Natural killer cell (primary cell): ENCODE measurements around the gene PLXNC1. TPM values are rescaled to one million over a fixed set of nuclear protein-coding genes. Genes with fewer than 3 reads are reported as not detected.
A peak's percentile ranks its signal among the peaks of the same experiment; 100 is the strongest.

ENCODE experiments used
- ATAC-seq, 3 donors: fragments of 150-1000 bp in 2 of 3; fragments of 200-7000 bp in 1 of 3; cut with Tn5 transposase; 1 replicate in 1 of 3; 2 replicates in 2 of 3; pipeline ENCODE4 v1.10.0; 2021; ENCODE audit warnings: mild to moderate bottlenecking in 2 of 3, moderate library complexity in 2 of 3
- DNase-seq, 2 donors: peaks; one replicate each; pipeline versions ENCODE4 v3.0.0 to v3.0.0-alpha.2; 2013 to 2021; ENCODE audit warnings: mixed read lengths in 1 of 2
- H3K27ac ChIP-seq: one replicate; pipeline ENCODE4 v1.5.1; 2013; ENCODE audit warnings: mild to moderate bottlenecking, low read length
- H3K27me3 ChIP-seq: one replicate; pipeline ENCODE4 v1.6.1; 2013; ENCODE audit warnings: low read length; ENCODE audit not compliant: control insufficient read depth, insufficient read depth
- H3K36me3 ChIP-seq: one replicate; pipeline ENCODE4 v1.6.1; 2013; ENCODE audit warnings: low read length; ENCODE audit not compliant: control insufficient read depth, insufficient read depth
- H3K4me1 ChIP-seq: one replicate; pipeline ENCODE4 v1.6.1; 2013; ENCODE audit warnings: low read length; ENCODE audit not compliant: control insufficient read depth, insufficient read depth
- H3K4me3 ChIP-seq: one replicate; pipeline ENCODE4 v1.5.1; 2013; ENCODE audit warnings: low read length
- H3K9me3 ChIP-seq: one replicate; pipeline ENCODE4 v1.6.1; 2013; ENCODE audit warnings: low read length; ENCODE audit not compliant: control insufficient read depth, insufficient read depth
- H3K27ac Mint-ChIP-seq, 2 donors: one replicate each; pipeline ENCODE4 v1.8.0; 2022; ENCODE audit warnings: mild to moderate bottlenecking in 2 of 2, mixed read lengths in 2 of 2, moderate library complexity in 1 of 2
- H3K27me3 Mint-ChIP-seq, 2 donors: one replicate each; pipeline ENCODE4 v1.8.0; 2022; ENCODE audit warnings: low read depth in 2 of 2, mixed read lengths in 2 of 2
- H3K36me3 Mint-ChIP-seq: one replicate; pipeline ENCODE4 v1.8.0; 2022; ENCODE audit warnings: mixed read lengths
- H3K4me1 Mint-ChIP-seq, 2 donors: one replicate each; pipeline ENCODE4 v1.8.0; 2022; ENCODE audit warnings: mixed read lengths in 2 of 2
- H3K4me3 Mint-ChIP-seq: one replicate; pipeline ENCODE4 v1.8.0; 2022; ENCODE audit warnings: mild to moderate bottlenecking, moderate library complexity, mixed read lengths
- H3K9me3 Mint-ChIP-seq, 2 donors: one replicate each; pipeline ENCODE4 v1.8.0; 2022; ENCODE audit warnings: mixed read lengths in 2 of 2
- CTCF ChIP-seq: fragments of 200-600 bp; IDR thresholded peaks from one replicate; pipeline ENCODE4 v1.8.0; 2022; ENCODE audit warnings: antibody characterized with exemption
- WGBS: methylation state at CpG from one replicate; pipeline ENCODE4 v1.1.7; 2013; ENCODE audit warnings: missing lambda C conversion rate; ENCODE audit not compliant: insufficient coverage; 5-methylcytosine and 5-hydroxymethylcytosine counted together
- intact Hi-C: fragments of 100-400 bp; cut with micrococcal nuclease; formaldehyde crosslinking; loops from one replicate; pipeline ENCODE4 v1.14.2; 2022
- total RNA-seq, 4 donors: library from RNA; stranded (reverse); fragments of 120-200 nt in 1 of 4; gene quantifications; one replicate each; pipeline versions ENCODE4 v1.2.3 to v1.2.4, GENCODE V29; 2013 to 2022

PLXNC1 gene
- total RNA-seq, 3 donors from 2014 or later (not counting 1 experiment from before 2014, with no cell fraction given), result 22.0 to 30.7 (median 26.5) TPM

- ATAC-seq, result no peak
These were observed 117.2 kb downstream of the PLXNC1 start for GRCh38 chr12:94265539-94265938.

GRCh38 chr12:94265966-94266745 is 117.8 kb downstream of the PLXNC1 start:
- no peak for TF ChIP-seq CTCF
- intact Hi-C loops, result loop anchor here (10.0 kb wide), 2 partner anchors 61 to 111 kb away; no protein-coding TSS in a partner anchor
- H3K36me3 Mint-ChIP-seq, result peaks cover 7% of the 10 kb centered on the region

More at GRCh38 chr12:94265539-94265938, 117.2 kb downstream of the PLXNC1 start:
- H3K36me3 ChIP-seq, result peaks cover 15% of the 10 kb centered on the region
- WGBS, result 100% methylated on average over 6 of the region's 7 CpGs
- TF ChIP-seq CTCF, result no peak
- peaks cover 50% of the 10 kb centered on the region for H3K4me1 ChIP-seq
- H3K27ac ChIP-seq, result no peak overlapping the region
- no peaks in the 10 kb centered on the region for H3K9me3 ChIP-seq
- peaks cover 43 to 61% of the 10 kb centered on the region in 2 donors for H3K4me1 Mint-ChIP-seq
- H3K36me3 Mint-ChIP-seq, result peaks cover 7% of the 10 kb centered on the region
- H3K4me3 ChIP-seq, result no peak overlapping the region
- intact Hi-C loops, result loop anchor here (10.0 kb wide), 2 partner anchors 61 to 111 kb away; no protein-coding TSS in a partner anchor
- DNase-seq, result no peak
- H3K27me3 ChIP-seq, result no peaks in the 10 kb centered on the region
- no peak overlapping the region for H3K4me3 Mint-ChIP-seq
- H3K27me3 Mint-ChIP-seq, result no peaks in the 10 kb centered on the region
- peak overlapping the region; percentile 83 to 96 for H3K27ac Mint-ChIP-seq
- no peaks in the 10 kb centered on the region for H3K9me3 Mint-ChIP-seq

GRCh38 chr12:94266796-94267536 is 118.6 kb downstream of the PLXNC1 start:
- Mint-ChIP-seq H3K27me3 (no peaks in the 10 kb centered on the region), H3K4me3 (no peak overlapping the region), H3K36me3 (peaks cover 7% of the 10 kb centered on the region), H3K9me3 (no peaks in the 10 kb centered on the region), H3K27ac (peak overlapping the region; percentile 19 to 83), H3K4me1 (peaks cover 49 to 72% of the 10 kb centered on the region in 2 donors)
- Histone ChIP-seq H3K36me3 (peaks cover 9% of the 10 kb centered on the region), H3K27me3 (no peaks in the 10 kb centered on the region), H3K27ac (peak overlapping the region; percentile 14), H3K9me3 (no peaks in the 10 kb centered on the region), H3K4me3 (no peak overlapping the region), H3K4me1 (peaks cover 57% of the 10 kb centered on the region)
- TF ChIP-seq CTCF, result no peak
- intact Hi-C loops, result loop anchor here (10.0 kb wide), 2 partner anchors 62 to 112 kb away; no protein-coding TSS in a partner anchor
- DNase-seq (no peak), ATAC-seq (no peak)
- 60% methylated on average over 9 of the region's 11 CpGs for WGBS

More at GRCh38 chr12:94265966-94266745, 117.8 kb downstream of the PLXNC1 start:
- Histone ChIP-seq H3K27me3 (no peaks in the 10 kb centered on the region), H3K4me3 (no peak overlapping the region), H3K4me1 (peaks cover 54% of the 10 kb centered on the region), H3K36me3 (peaks cover 10% of the 10 kb centered on the region), H3K27ac (no peak overlapping the region), H3K9me3 (no peaks in the 10 kb centered on the region)
- WGBS, result 83% methylated on average over 14 of the region's 14 CpGs
- Mint-ChIP-seq H3K4me1 (peaks cover 44 to 67% of the 10 kb centered on the region in 2 donors), H3K9me3 (no peaks in the 10 kb centered on the region), H3K4me3 (no peak overlapping the region), H3K27ac (peak overlapping the region; percentile 83 to 96), H3K27me3 (no peaks in the 10 kb centered on the region)
- ATAC-seq (no peak), DNase-seq (no peak)
